ENCODE results near the gene LBHD2.

LBHD2 gene

GRCh38 chr14:103093856-103094405, 9.9 kb downstream of the LBHD2 start:
- no peak for DNase-seq (ENCODE audit: extremely low read depth, low read depth)
- TF ChIP-seq CTCF (IDR thresholded peaks at IDR 0.05; ENCODE audit: low read depth, low read length) = no peak

DNA sequence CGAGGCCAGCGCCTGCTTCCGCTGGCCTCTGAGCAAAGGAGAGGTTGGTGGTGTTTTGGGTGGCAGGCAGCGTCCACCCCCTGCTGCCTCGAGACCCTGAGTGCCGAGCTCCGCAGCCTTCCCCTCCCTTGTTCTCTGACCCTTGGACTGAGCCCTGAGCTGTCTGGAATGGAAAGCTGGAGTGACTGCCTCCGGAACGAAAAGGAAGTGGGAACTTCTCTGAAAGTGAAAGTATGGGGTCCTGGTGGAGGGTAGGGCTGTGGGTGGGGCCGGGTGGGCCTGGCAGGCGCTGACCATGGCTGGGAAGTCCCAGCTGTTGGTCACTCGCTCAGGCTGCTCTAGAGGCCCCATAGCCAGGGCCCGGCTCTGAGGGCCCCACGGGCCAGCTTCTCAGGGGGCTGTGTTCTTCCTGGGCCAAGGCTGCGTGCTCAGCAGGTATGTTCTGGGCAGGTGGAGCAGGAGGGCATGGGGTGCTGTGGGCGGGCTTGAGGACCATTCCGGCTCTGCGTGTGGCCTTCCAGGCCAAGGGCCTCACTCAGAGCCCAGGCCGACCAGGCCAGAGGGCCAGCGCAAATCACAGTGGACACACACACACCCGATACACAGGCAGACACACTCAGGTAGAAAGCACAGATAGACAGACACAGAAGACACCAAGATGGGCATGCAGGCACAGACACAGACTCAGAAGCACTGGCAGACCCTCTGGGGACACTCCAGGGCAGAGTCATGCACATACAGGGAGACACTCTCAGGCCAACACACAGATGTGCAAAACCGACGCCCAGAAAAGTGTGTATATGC, 10.6 kb downstream of the LBHD2 start, which contains the start of gene EXOC3L4:
TSS of gene EXOC3L4 (plus strand) at position 320 of the 804 bp plus-strand sequence. CDS start 5,495 bp downstream, outside the sequence.
- TF ChIP-seq CTCF (IDR thresholded peaks at IDR 0.05; ENCODE audit: low read depth, low read length) = no peak
- no peak for DNase-seq (ENCODE audit: extremely low read depth, low read depth)

GRCh38 chr14:103095210-103095778, 11.3 kb downstream of the LBHD2 start:
- DNase-seq (ENCODE audit: extremely low read depth, low read depth) = no peak
- TF ChIP-seq CTCF (IDR thresholded peaks at IDR 0.05; ENCODE audit: low read depth, low read length) = no peak

DNA sequence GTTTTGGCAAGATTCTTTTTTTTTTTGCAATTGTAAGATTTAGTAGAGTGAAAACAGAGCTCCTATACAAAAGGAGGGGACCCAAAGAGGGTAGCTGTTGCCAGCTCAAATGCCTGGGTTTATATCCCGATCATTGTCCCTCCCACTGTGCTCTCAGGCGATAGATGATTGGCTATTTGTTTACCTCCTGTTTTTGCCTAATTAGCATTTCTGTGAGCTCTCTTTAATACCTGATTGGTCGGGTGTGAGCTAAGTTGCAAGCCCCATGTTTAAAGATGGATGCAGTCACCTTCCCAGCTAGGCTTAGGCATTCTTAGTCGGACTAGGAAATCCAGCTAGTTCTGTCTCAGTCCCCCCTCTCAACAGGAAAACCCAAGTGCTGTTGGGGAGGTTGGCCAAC, 12.4 kb downstream of the LBHD2 start:
- no peak for TF ChIP-seq CTCF (IDR thresholded peaks at IDR 0.05; ENCODE audit: low read depth, low read length)
- no peak for DNase-seq (ENCODE audit: extremely low read depth, low read depth)

DNA sequence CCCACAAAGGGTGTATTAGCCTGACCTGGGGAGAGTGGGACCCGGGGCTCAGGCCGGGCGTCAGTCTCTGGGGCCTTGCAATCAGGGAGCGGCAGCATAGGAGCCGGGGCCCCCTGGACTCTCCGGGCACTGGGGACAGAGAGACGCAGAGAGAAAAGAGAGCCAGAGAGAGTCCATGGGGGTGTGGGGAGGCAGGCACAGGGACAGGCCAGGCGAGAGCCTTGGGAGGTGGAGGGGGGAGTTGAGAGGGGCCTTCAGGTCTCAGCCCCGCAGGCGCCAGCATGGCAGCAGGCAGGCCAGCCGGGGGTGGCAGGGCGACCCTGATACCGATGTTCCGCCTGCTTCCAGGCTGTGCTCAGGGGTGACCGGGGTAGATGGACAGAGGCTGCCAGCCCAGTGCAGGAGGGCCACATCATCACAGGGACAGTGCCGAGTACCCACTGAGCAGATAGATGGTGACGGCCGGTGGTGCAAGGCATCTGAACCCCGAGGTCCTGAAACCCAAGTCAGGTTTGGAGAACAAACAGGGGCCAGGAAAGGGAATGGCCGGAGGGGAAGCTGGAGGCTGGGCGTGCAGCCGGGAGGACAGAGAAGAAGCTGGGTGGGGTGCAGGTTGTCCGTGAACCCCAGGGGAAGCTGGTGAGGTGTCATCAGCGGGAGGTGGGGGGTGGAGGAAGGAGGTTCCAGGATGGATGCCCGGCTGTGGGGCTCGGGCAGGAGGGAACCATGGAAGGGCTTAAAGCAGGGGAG, 13.4 kb downstream of the LBHD2 start:
- TF ChIP-seq CTCF (IDR thresholded peaks at IDR 0.05; ENCODE audit: low read depth, low read length) = no peak
- no peak for DNase-seq (ENCODE audit: extremely low read depth, low read depth)

DNA sequence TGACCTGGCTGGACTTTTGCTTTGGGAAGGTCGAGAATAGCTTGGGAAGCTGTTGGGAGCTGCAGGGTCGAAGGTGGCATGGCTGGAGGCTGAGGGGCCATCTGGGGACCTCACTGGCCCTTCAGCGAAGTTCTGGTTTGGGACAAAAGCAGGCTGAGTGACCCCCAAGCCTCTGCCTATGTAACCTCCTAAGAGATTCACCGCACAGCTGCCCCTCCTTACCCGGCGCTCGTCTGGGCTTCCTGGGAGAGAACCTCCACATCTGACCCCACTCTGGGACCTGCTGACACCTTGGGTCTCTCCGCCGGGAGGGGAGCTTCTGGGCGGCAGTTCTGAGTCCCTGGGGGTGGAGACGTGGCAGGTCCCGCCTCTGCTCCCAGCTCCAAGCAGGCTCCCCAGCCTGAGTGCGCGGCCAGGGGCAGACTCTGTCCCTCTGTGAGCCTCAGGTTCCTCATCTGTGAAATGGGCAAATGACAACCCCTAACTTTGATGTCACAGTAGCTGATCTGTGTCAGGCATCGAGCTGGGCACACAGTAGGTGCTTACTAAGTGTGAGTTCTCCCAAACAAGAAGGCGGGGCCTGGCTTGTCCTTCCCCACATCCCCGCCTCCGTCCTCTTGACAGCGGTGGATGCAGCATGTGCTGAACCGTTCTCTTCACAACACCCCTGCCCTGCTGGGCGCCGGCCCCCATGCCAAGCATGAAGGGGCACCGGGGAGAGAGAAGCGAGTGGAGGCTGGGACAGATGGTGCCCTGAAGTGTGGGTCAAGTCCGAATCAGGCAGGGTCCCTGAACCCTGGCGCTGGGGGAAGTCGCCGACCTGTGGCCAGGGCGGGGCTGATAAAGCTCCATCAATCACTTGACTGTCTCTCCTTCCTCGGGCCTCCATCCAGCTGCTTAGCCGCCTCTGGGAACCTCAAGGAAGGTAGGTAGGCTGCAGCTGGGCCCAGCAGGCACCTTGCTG, 14.3 kb downstream of the LBHD2 start:
- DNase-seq (ENCODE audit: extremely low read depth, low read depth) = no peak
- TF ChIP-seq CTCF (IDR thresholded peaks at IDR 0.05; ENCODE audit: low read depth, low read length) = no peak
